SK-N-SH (cell line): Measurements from ENCODE around the gene TPRX1. TPM values are rescaled to one million over a fixed set of nuclear protein-coding genes. Genes with fewer than 3 reads are reported as not detected.

Experiments used
- CTCF ChIA-PET: fragments of 300-600, 350-600 bp; formaldehyde crosslinking; extraction: SDS; loops from one replicate; lab custom pipeline; 2021; lab: Yijun Ruan, JAX
- POLR2A ChIA-PET: fragments of 350-600 bp; sonication (Branson Sonifier 250); formaldehyde crosslinking; extraction: SDS; loops from one replicate; lab custom pipeline; 2020; ENCODE audit warnings: antibody characterized with exemption, inconsistent platforms; lab: Yijun Ruan, JAX
- DNase-seq: peaks from one replicate; pipeline ENCODE4 v3.0.0; 2012
- H2AFZ ChIP-seq: fragments of 200-600 bp; sonication (generic); 2 replicates; pipeline ENCODE4 v1.8.1; 2016; ENCODE audit warnings: antibody characterized with exemption, mild to moderate bottlenecking, low read depth
- H3F3A ChIP-seq: fragments of 200-600 bp; sonication (generic); replicated peaks from 2 replicates; pipeline ENCODE3; 2016; ENCODE audit warnings: antibody characterized with exemption, mild to moderate bottlenecking; ENCODE audit not compliant: insufficient read depth
- H3K27ac ChIP-seq, 2 experiments: fragments of 200-500 bp in 1 of 2; fragments of 200-600 bp in 1 of 2; sonication (Bioruptor generic) in 1 of 2; sonication (generic), shearing (Covaris generic) in 1 of 2; 2 replicates each; pipeline versions ENCODE4 v1.5.1 to v1.6.1; 2014 to 2016; ENCODE audit warnings: low read depth in 2 of 2, inconsistent platforms in 1 of 2, low read length in 1 of 2, mild to moderate bottlenecking in 1 of 2, mixed read lengths in 1 of 2
- H3K27me3 ChIP-seq: fragments of 200-600 bp; sonication (generic), shearing (Covaris generic); 2 replicates; pipeline ENCODE4 v1.6.1; 2016; ENCODE audit warnings: mixed run types; ENCODE audit not compliant: insufficient read depth
- H3K36me3 ChIP-seq, 2 experiments: fragments of 200-500 bp in 1 of 2; fragments of 200-600 bp in 1 of 2; sonication (Bioruptor generic) in 1 of 2; sonication (generic) in 1 of 2; replicated peaks in 1 of 2; 2 replicates each; pipeline versions ENCODE3 to v1.5.1; 2014 to 2016; ENCODE audit warnings: low read length in 1 of 2, mild to moderate bottlenecking in 1 of 2; ENCODE audit not compliant: insufficient read depth in 2 of 2, control insufficient read depth in 1 of 2
- H3K4me1 ChIP-seq, 2 experiments: fragments of 200-500 bp in 1 of 2; fragments of 200-600 bp in 1 of 2; sonication (Bioruptor generic) in 1 of 2; sonication (generic), shearing (Covaris generic) in 1 of 2; 2 replicates each; pipeline versions ENCODE4 v1.5.1 to v1.6.1; 2014 to 2016; ENCODE audit warnings: low read depth in 1 of 2, low read length in 1 of 2, mixed run types in 1 of 2; ENCODE audit not compliant: insufficient read depth in 2 of 2, control insufficient read depth in 1 of 2
- H3K4me2 ChIP-seq: fragments of 200-600 bp; sonication (generic), shearing (Covaris generic); 2 replicates; pipeline ENCODE4 v1.6.1; 2017; ENCODE audit warnings: mixed run types
- H3K4me3 ChIP-seq, 2 experiments: fragments of 200-500 bp in 1 of 2; fragments of 200-600 bp in 1 of 2; sonication (Bioruptor generic) in 1 of 2; sonication (generic), shearing (Covaris generic) in 1 of 2; 2 replicates each; pipeline versions ENCODE4 v1.5.1 to v1.8.1; 2014 to 2016; ENCODE audit warnings: low read depth in 2 of 2, inconsistent platforms in 1 of 2, low read length in 1 of 2, mild to moderate bottlenecking in 1 of 2, mixed read lengths in 1 of 2, moderate library complexity in 1 of 2
- H3K79me2 ChIP-seq: fragments of 200-600 bp; sonication (generic); 2 replicates; pipeline ENCODE4 v1.8.1; 2017; ENCODE audit warnings: mild to moderate bottlenecking; ENCODE audit not compliant: insufficient read depth
- H3K9ac ChIP-seq: fragments of 200-600 bp; sonication (generic); 2 replicates; pipeline ENCODE4 v1.6.1; 2017; ENCODE audit warnings: mixed run types
- H3K9me2 ChIP-seq: fragments of 200-600 bp; sonication (generic); 2 replicates; pipeline ENCODE4 v1.6.1; 2017; ENCODE audit warnings: mixed run types
- H3K9me3 ChIP-seq: fragments of 200-600 bp; sonication (generic); 2 replicates; pipeline ENCODE4 v1.6.1; 2017; ENCODE audit warnings: mixed run types, mild to moderate bottlenecking, moderate library complexity
- H4K20me1 ChIP-seq: fragments of 200-600 bp; sonication (generic); 2 replicates; pipeline ENCODE4 v1.6.1; 2017; ENCODE audit warnings: mild to moderate bottlenecking, mixed run types; ENCODE audit not compliant: insufficient read depth
- CHD2 ChIP-seq: fragments of 150-350 bp; IDR thresholded peaks from 2 replicates; pipeline ENCODE4 v1.6.1; 2018; ENCODE audit warnings: low read length; ENCODE audit not compliant: partially characterized antibody
- ELF1 ChIP-seq: IDR thresholded peaks from 2 replicates; pipeline ENCODE4 v1.4.0; 2012
- EP300 ChIP-seq, 2 experiments: IDR thresholded peaks; 2 replicates each; pipeline versions ENCODE4 v1.4.0 to v1.6.1; 2012; ENCODE audit warnings: borderline replicate concordance in 1 of 2, low read depth in 1 of 2, low read length in 1 of 2
- EZH2phosphoT487 ChIP-seq: fragments of 200-600 bp; sonication (generic); IDR thresholded peaks from 2 replicates; pipeline ENCODE4 v1.6.1; 2017; ENCODE audit warnings: low read depth, mixed run types, mild to moderate bottlenecking, antibody characterized with exemption, moderate library complexity, borderline replicate concordance
- FOXJ3 ChIP-seq: sonication (generic); formaldehyde crosslinking; IDR thresholded peaks from 2 replicates; pipeline ENCODE4 v1.5.1; 2020; ENCODE audit warnings: mild to moderate bottlenecking, missing genetic modification reagents
- MXI1 ChIP-seq: IDR thresholded peaks from 2 replicates; pipeline ENCODE4 v1.6.1; 2012; ENCODE audit warnings: mild to moderate bottlenecking, low read depth, low read length, improper control_type of control experiment
- PBX3 ChIP-seq: IDR thresholded peaks from 2 replicates; pipeline ENCODE4; 2012
- RAD21 ChIP-seq: IDR thresholded peaks from 2 replicates; pipeline ENCODE4 v1.6.1; 2012; ENCODE audit warnings: mild to moderate bottlenecking, low read length
- TEAD4 ChIP-seq: IDR thresholded peaks from 2 replicates; pipeline ENCODE4 v1.4.0; 2012; ENCODE audit warnings: mild to moderate bottlenecking, borderline replicate concordance; ENCODE audit not compliant: insufficient read depth
- YY1 ChIP-seq: IDR thresholded peaks from 2 replicates; pipeline ENCODE4 v1.4.0; 2012; ENCODE audit warnings: low read depth, mild to moderate bottlenecking
- WGBS: methylation state at CpG from one replicate; pipeline ENCODE4 v1.1.6; 2017; ENCODE audit warnings: low lambda C conversion rate; 5-methylcytosine and 5-hydroxymethylcytosine counted together
- polyA plus RNA-seq, 3 experiments: library from polyadenylated mRNA; depleted of rRNA; stranded (reverse); fragments of >200 nt; gene quantifications; 2 replicates each; pipeline ENCODE4 v1.2.3, GENCODE V29; 2012
- TF ChIP-seq, protein P1 (sequence below): fragments of 150-350 bp; IDR thresholded peaks from 2 replicates; pipeline ENCODE4 v1.6.1; 2016; ENCODE audit warnings: mild to moderate bottlenecking, low read depth, low read length
- TF ChIP-seq, protein P2 (sequence below): fragments of 200-600 bp; sonication (generic); IDR thresholded peaks from 2 replicates; pipeline ENCODE4 v1.6.1; 2017; ENCODE audit warnings: antibody characterized with exemption, mild to moderate bottlenecking, moderate library complexity

TPRX1 gene
- polyA plus RNA-seq, 1 of the 3 experiments (the other 2 are of a cell fraction), result not detected

- no peaks in the 10 kb centered on the region for H3K79me2 ChIP-seq
- H3K27me3 ChIP-seq, result peaks cover 50% of the 10 kb centered on the region
- 15% methylated on average over 6 of the region's 10 CpGs for WGBS
Observed at GRCh38 chr19:47839913-47840312, 35.6 kb upstream of the TPRX1 start.

GRCh38 chr19:47839411-47839810 lies 35.1 kb upstream of the TPRX1 start:
- H3K4me2 ChIP-seq, result no peak overlapping the region
- no peaks in the 10 kb centered on the region for H3K9me3 ChIP-seq
- POLR2A ChIA-PET, result no interaction called here
- H3K36me3 ChIP-seq, result no peaks in the 10 kb centered on the region
- no peaks in the 10 kb centered on the region for H3K79me2 ChIP-seq
- H2AFZ ChIP-seq, result no peak overlapping the region
- H3K9me2 ChIP-seq, result no peaks in the 10 kb centered on the region
- 35% methylated on average over 16 of the region's 16 CpGs for WGBS
- H3K27me3 ChIP-seq, result peaks cover 50% of the 10 kb centered on the region
- no peak overlapping the region for H3K27ac ChIP-seq
- no peak overlapping the region for H3K4me3 ChIP-seq
- CTCF ChIA-PET, result interaction anchor here (1.4 to 1.8 kb wide), 2 partner anchors 10 to 24 kb away, joined by 5 to 7 read pairs; no protein-coding TSS in a partner anchor
- H3F3A ChIP-seq, result peaks cover 11% of the 10 kb centered on the region
- H4K20me1 ChIP-seq, result no peaks in the 10 kb centered on the region
- no peak for DNase-seq
- H3K4me1 ChIP-seq, result no peaks in the 10 kb centered on the region
- TF ChIP-seq RAD21 (no peak), FOXJ3 (CRISPR knock-in tag) (no peak), TEAD4 (no peak), ELF1 (no peak), YY1 (no peak), PBX3 (no peak), EZH2phosphoT487 (no peak), EP300 (IDR thresholded peaks at IDR 0.05; ENCODE audit: borderline replicate concordance in 1 of 2, low read depth in 1 of 2, low read length in 1 of 2) (no peak)
- TF ChIP-seq, protein P1, sequence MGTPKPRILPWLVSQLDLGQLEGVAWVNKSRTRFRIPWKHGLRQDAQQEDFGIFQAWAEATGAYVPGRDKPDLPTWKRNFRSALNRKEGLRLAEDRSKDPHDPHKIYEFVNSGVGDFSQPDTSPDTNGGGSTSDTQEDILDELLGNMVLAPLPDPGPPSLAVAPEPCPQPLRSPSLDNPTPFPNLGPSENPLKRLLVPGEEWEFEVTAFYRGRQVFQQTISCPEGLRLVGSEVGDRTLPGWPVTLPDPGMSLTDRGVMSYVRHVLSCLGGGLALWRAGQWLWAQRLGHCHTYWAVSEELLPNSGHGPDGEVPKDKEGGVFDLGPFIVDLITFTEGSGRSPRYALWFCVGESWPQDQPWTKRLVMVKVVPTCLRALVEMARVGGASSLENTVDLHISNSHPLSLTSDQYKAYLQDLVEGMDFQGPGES, result no peak
- TF ChIP-seq, protein P2, sequence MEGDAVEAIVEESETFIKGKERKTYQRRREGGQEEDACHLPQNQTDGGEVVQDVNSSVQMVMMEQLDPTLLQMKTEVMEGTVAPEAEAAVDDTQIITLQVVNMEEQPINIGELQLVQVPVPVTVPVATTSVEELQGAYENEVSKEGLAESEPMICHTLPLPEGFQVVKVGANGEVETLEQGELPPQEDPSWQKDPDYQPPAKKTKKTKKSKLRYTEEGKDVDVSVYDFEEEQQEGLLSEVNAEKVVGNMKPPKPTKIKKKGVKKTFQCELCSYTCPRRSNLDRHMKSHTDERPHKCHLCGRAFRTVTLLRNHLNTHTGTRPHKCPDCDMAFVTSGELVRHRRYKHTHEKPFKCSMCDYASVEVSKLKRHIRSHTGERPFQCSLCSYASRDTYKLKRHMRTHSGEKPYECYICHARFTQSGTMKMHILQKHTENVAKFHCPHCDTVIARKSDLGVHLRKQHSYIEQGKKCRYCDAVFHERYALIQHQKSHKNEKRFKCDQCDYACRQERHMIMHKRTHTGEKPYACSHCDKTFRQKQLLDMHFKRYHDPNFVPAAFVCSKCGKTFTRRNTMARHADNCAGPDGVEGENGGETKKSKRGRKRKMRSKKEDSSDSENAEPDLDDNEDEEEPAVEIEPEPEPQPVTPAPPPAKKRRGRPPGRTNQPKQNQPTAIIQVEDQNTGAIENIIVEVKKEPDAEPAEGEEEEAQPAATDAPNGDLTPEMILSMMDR, result no peak
- H3K9ac ChIP-seq, result no peak overlapping the region

More at GRCh38 chr19:47839913-47840312, 35.6 kb upstream of the TPRX1 start:
- Histone ChIP-seq H3K9me3 (no peaks in the 10 kb centered on the region), H3K9ac (no peak overlapping the region), H3K9me2 (no peaks in the 10 kb centered on the region), H3K4me3 (no peak overlapping the region), H3K4me1 (no peaks in the 10 kb centered on the region), H2AFZ (no peak overlapping the region), H3K36me3 (no peaks in the 10 kb centered on the region), H3K27ac (no peak overlapping the region), H3K4me2 (no peak overlapping the region), H4K20me1 (no peaks in the 10 kb centered on the region), H3F3A (peaks cover 11% of the 10 kb centered on the region)
- ChIA-PET CTCF (interaction anchor here (1.4 to 1.8 kb wide), 2 partner anchors 9 to 24 kb away, joined by 5 to 7 read pairs; no protein-coding TSS in a partner anchor), POLR2A (no interaction called here)
- TF ChIP-seq MXI1 (no peak), CHD2 (no peak), TEAD4 (no peak)
- DNase-seq, result no peak
